GM12878 (cell line): Measurements from ENCODE around the gene SLC36A3.

Experiments used
- BMI1 ChIP-seq: fragments of 450-650 bp; IDR thresholded peaks from 2 replicates; pipeline ENCODE4 v1.6.1; 2016; ENCODE audit warnings: mild to moderate bottlenecking, moderate library complexity, borderline replicate concordance
- CREB1 ChIP-seq: IDR thresholded peaks from 2 replicates; pipeline ENCODE4 v1.6.1; 2012; ENCODE audit warnings: low read depth, mild to moderate bottlenecking, inconsistent platforms
- E4F1 ChIP-seq: fragments of 450-650 bp; IDR thresholded peaks from 2 replicates; pipeline ENCODE4 v1.6.1; 2018; ENCODE audit warnings: borderline replicate concordance, mild to moderate bottlenecking; ENCODE audit not compliant: partially characterized antibody
- EP300 ChIP-seq, 2 experiments: fragments of 150-350 bp in 1 of 2; IDR thresholded peaks; 2 replicates each; pipeline ENCODE4 v1.6.1; 2011 to 2012; ENCODE audit warnings: low read depth in 2 of 2, low read length in 2 of 2, borderline replicate concordance in 1 of 2, improper control_type of control experiment in 1 of 2, inconsistent platforms in 1 of 2; ENCODE audit not compliant: control insufficient read depth in 1 of 2
- JUNB ChIP-seq: IDR thresholded peaks from 2 replicates; pipeline ENCODE4 v1.6.1; 2016; ENCODE audit warnings: antibody characterized with exemption, mild to moderate bottlenecking
- POLR2A ChIP-seq: IDR thresholded peaks from 2 replicates; pipeline ENCODE4 v1.6.1; 2011; ENCODE audit warnings: low read depth, mild to moderate bottlenecking, low read length
- POLR2AphosphoS5 ChIP-seq: IDR thresholded peaks from 2 replicates; pipeline ENCODE4 v1.6.1; 2011; ENCODE audit warnings: mild to moderate bottlenecking, low read length, inconsistent platforms
- RCOR1 ChIP-seq: conservative IDR thresholded peaks from 2 replicates; pipeline ENCODE4 v1.6.1; 2012; ENCODE audit warnings: low read depth, low read length, improper control_type of control experiment
- RFX5 ChIP-seq: IDR thresholded peaks from 2 replicates; pipeline ENCODE4 v1.6.1; 2011; ENCODE audit warnings: low read depth, low read length, improper control_type of control experiment
- SP1 ChIP-seq: IDR thresholded peaks from one replicate; pipeline ENCODE4 v1.6.1; 2011; ENCODE audit warnings: low read depth, low read length
- TCF12 ChIP-seq: IDR thresholded peaks from 2 replicates; pipeline ENCODE4 v1.6.1; 2011; ENCODE audit warnings: low read depth, mild to moderate bottlenecking, low read length

DNA sequence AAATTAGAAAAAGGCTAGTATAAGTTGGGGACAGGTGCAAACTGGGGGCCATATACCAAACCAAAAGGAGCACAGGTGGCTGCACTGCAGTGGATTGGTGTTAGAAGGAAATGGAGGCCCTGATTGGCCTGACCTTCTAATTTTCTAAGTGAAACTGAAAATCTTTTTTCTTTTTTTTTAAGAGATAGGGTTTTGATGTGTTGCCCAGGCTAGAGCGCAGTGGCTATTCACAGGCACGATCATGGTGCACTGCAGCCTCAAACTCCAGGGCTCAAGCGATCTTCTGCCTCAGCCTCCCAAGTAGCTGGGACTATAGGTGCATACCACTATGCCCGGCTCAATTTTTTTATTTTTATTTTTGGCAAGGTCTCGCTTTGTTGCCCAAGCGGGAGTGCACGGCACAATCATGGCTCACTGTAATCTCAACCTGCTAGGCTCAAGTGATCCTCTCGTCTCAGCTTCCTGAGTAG is 69.9 kb downstream of the SLC36A3 start:
- TF ChIP-seq BMI1: no peak
- no peak for TF ChIP-seq RCOR1
- TF ChIP-seq TCF12: peak; percentile 65; the same call in 1 of the 2 replicates
- TF ChIP-seq JUNB: no peak
- TF ChIP-seq POLR2A: no peak; the same call in 1 of the 2 replicates
- TF ChIP-seq E4F1: no peak
- TF ChIP-seq EP300 (IDR thresholded peaks at IDR 0.05; ENCODE audit: borderline replicate concordance in 1 of 2, control insufficient read depth in 1 of 2, low read depth in 2 of 2, low read length in 2 of 2): no peak
- no peak for TF ChIP-seq CREB1
- no peak; the same call in 1 of the 2 replicates for TF ChIP-seq POLR2AphosphoS5
- no peak for TF ChIP-seq RFX5
- TF ChIP-seq SP1: no peak
